ENCODE results near the gene DOCK3. TPM values are rescaled to one million over a fixed set of nuclear protein-coding genes. Genes with fewer than 3 reads are reported as not detected.

Gene DOCK3
- total RNA-seq, 1 donor from 2014 or later = 0.98 TPM

- no peak for DNase-seq (ENCODE audit: extremely low spot score in 2 of 2)
- H3K27me3 ChIP-seq = no peaks in the 10 kb centered on the region
- no peak overlapping the region for H3K4me3 ChIP-seq
- H3K9me3 ChIP-seq = no peaks in the 10 kb centered on the region
- H3K4me1 ChIP-seq = peaks cover 70% of the 10 kb centered on the region
- no peak for TF ChIP-seq POLR2A (IDR thresholded peaks at IDR 0.05)
- TF ChIP-seq, protein P1, sequence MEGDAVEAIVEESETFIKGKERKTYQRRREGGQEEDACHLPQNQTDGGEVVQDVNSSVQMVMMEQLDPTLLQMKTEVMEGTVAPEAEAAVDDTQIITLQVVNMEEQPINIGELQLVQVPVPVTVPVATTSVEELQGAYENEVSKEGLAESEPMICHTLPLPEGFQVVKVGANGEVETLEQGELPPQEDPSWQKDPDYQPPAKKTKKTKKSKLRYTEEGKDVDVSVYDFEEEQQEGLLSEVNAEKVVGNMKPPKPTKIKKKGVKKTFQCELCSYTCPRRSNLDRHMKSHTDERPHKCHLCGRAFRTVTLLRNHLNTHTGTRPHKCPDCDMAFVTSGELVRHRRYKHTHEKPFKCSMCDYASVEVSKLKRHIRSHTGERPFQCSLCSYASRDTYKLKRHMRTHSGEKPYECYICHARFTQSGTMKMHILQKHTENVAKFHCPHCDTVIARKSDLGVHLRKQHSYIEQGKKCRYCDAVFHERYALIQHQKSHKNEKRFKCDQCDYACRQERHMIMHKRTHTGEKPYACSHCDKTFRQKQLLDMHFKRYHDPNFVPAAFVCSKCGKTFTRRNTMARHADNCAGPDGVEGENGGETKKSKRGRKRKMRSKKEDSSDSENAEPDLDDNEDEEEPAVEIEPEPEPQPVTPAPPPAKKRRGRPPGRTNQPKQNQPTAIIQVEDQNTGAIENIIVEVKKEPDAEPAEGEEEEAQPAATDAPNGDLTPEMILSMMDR (IDR thresholded peaks at IDR 0.05) = no peak
- TF ChIP-seq POLR2AphosphoS5 (IDR thresholded peaks at IDR 0.05; ENCODE audit: insufficient read depth in 1 of 2, low read depth in 1 of 2) = no peak
- H3K36me3 ChIP-seq = no peaks in the 10 kb centered on the region
- no peak overlapping the region for H3K27ac ChIP-seq
- intact Hi-C loops (cut with DNase I) = no loop called here
These were observed 46.1 kb upstream of the DOCK3 start for GRCh38 chr3:50628601-50629000.

GRCh38 chr3:50630394-50630793, 44.3 kb upstream of the DOCK3 start:
- Histone ChIP-seq H3K27ac (no peak overlapping the region), H3K4me1 (peaks cover 52% of the 10 kb centered on the region)
- intact Hi-C loops (cut with DNase I) = no loop called here

GRCh38 chr3:50630877-50631276, 43.9 kb upstream of the DOCK3 start:
- Histone ChIP-seq H3K4me3 (no peak overlapping the region), H3K4me1 (peaks cover 47% of the 10 kb centered on the region), H3K36me3 (no peaks in the 10 kb centered on the region), H3K9me3 (no peaks in the 10 kb centered on the region), H3K27me3 (no peaks in the 10 kb centered on the region), H3K27ac (no peak overlapping the region)
- no peak for TF ChIP-seq POLR2A (IDR thresholded peaks at IDR 0.05)
- no peak for DNase-seq (ENCODE audit: extremely low spot score in 2 of 2)
- intact Hi-C loops (cut with DNase I) = no loop called here

More at GRCh38 chr3:50630394-50630793, 44.3 kb upstream of the DOCK3 start:
- Histone ChIP-seq H3K4me3 (no peak overlapping the region), H3K9me3 (no peaks in the 10 kb centered on the region), H3K36me3 (no peaks in the 10 kb centered on the region), H3K27me3 (no peaks in the 10 kb centered on the region)
- TF ChIP-seq POLR2AphosphoS5 (IDR thresholded peaks at IDR 0.05; ENCODE audit: insufficient read depth in 1 of 2, low read depth in 1 of 2) = no peak
- TF ChIP-seq, protein P1 (IDR thresholded peaks at IDR 0.05) = no peak
- no peak for TF ChIP-seq POLR2A (IDR thresholded peaks at IDR 0.05)
- DNase-seq (ENCODE audit: extremely low spot score in 2 of 2) = no peak

GRCh38 chr3:50632450-50632849, 42.3 kb upstream of the DOCK3 start:
- no peak for TF ChIP-seq POLR2A (IDR thresholded peaks at IDR 0.05)
- TF ChIP-seq POLR2AphosphoS5 (IDR thresholded peaks at IDR 0.05; ENCODE audit: insufficient read depth in 1 of 2, low read depth in 1 of 2) = no peak
- TF ChIP-seq, protein P1 (IDR thresholded peaks at IDR 0.05) = no peak
- no peak overlapping the region for H3K27ac ChIP-seq
- no peaks in the 10 kb centered on the region for H3K9me3 ChIP-seq
- no peaks in the 10 kb centered on the region for H3K27me3 ChIP-seq
- peaks cover 40% of the 10 kb centered on the region for H3K4me1 ChIP-seq
- intact Hi-C loops (cut with DNase I) = no loop called here
- DNase-seq (ENCODE audit: extremely low spot score in 2 of 2) = no peak
- H3K36me3 ChIP-seq = no peaks in the 10 kb centered on the region
- H3K4me3 ChIP-seq = no peak overlapping the region

DNA sequence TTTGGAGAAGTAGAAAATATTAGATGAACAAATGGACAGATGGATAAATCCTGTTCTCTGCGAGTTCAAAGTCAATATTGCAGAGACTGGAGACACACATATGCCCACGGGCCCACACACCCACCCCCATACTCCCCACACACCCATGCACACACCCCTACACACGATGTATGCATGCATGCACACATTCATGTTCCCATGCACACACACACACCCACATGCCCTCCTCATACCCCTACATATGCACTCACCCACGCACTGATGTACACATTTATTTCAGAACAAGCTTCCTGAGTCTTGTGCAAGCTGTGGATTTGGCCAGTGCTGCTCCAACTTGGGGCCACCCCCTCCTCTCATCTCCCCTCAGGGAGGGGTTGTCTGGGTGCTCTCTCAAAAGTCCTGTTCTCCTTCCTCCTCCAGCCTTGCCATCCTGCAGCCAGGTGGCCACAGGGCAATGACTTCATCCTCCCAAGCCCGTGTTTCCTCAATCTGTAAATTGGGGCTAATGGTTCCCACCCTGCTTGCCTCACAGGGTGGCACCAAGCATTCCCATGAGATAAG, 41.4 kb upstream of the DOCK3 start:
- TF ChIP-seq, protein P1 (IDR thresholded peaks at IDR 0.05) = no peak
- no peaks in the 10 kb centered on the region for H3K9me3 ChIP-seq
- DNase-seq (ENCODE audit: extremely low spot score in 2 of 2) = no peak
- no peaks in the 10 kb centered on the region for H3K36me3 ChIP-seq
- H3K27me3 ChIP-seq = no peaks in the 10 kb centered on the region
- no peak overlapping the region for H3K27ac ChIP-seq
- intact Hi-C loops (cut with DNase I) = no loop called here
- H3K4me3 ChIP-seq = no peak overlapping the region
- H3K4me1 ChIP-seq = peaks cover 33% of the 10 kb centered on the region

All from vagina (tissue), 2 donors.